HEK293 (cell line): ENCODE results near the gene GLIPR1L2.
A peak's percentile ranks its signal among the peaks of the same experiment; 100 is the strongest.

ENCODE experiments used
- GFI1B ChIP-seq: fragments of 450-650 bp; formaldehyde crosslinking; IDR thresholded peaks from 2 replicates; pipeline ENCODE4 v1.5.1; 2016; ENCODE audit warnings: missing biosample characterization, missing genetic modification characterization
- HOXA7 ChIP-seq: sonication (generic); formaldehyde crosslinking; IDR thresholded peaks from 2 replicates; pipeline ENCODE4 v1.8.1; 2022; ENCODE audit warnings: missing genetic modification reagents, borderline replicate concordance
- KLF1 ChIP-seq: fragments of 450-650 bp; formaldehyde crosslinking; IDR thresholded peaks from 2 replicates; pipeline ENCODE4 v1.5.1; 2016; ENCODE audit warnings: missing biosample characterization, missing genetic modification characterization
- OSR2 ChIP-seq: fragments of 450-650 bp; formaldehyde crosslinking; IDR thresholded peaks from 2 replicates; pipeline ENCODE4 v1.5.1; 2016; ENCODE audit warnings: missing biosample characterization, missing genetic modification characterization
- ZBTB7A ChIP-seq: fragments of 450-650 bp; formaldehyde crosslinking; IDR thresholded peaks from 2 replicates; pipeline ENCODE4 v1.5.1; 2016; ENCODE audit warnings: low read depth, missing biosample characterization, missing genetic modification characterization
- ZFHX2 ChIP-seq: fragments of 450-650 bp; formaldehyde crosslinking; conservative IDR thresholded peaks from 2 replicates; pipeline ENCODE4 v1.5.1; 2016; ENCODE audit warnings: missing biosample characterization, missing genetic modification characterization
- ZNF366 ChIP-seq: fragments of 450-650 bp; formaldehyde crosslinking; conservative IDR thresholded peaks from 2 replicates; pipeline ENCODE4 v1.5.1; 2016; ENCODE audit warnings: missing biosample characterization, missing genetic modification characterization
- ZNF473 ChIP-seq: fragments of 450-650 bp; formaldehyde crosslinking; IDR thresholded peaks from 2 replicates; pipeline ENCODE4 v1.5.1; 2017; ENCODE audit warnings: missing biosample characterization, missing genetic modification characterization
- ZNF501 ChIP-seq: fragments of 450-650 bp; formaldehyde crosslinking; IDR thresholded peaks from 2 replicates; pipeline ENCODE4 v1.5.1; 2016; ENCODE audit warnings: missing biosample characterization, missing genetic modification characterization
- ZNF510 ChIP-seq: fragments of 450-650 bp; formaldehyde crosslinking; IDR thresholded peaks from 2 replicates; pipeline ENCODE4 v1.5.1; 2018; ENCODE audit warnings: mild to moderate bottlenecking, missing genetic modification characterization, missing biosample characterization; ENCODE audit not compliant: insufficient replicate concordance
- ZNF521 ChIP-seq: fragments of 450-650 bp; formaldehyde crosslinking; IDR thresholded peaks from 2 replicates; pipeline ENCODE4 v1.5.1; 2017; ENCODE audit warnings: missing biosample characterization, mild to moderate bottlenecking, missing genetic modification characterization
- ZNF571 ChIP-seq: fragments of 450-650 bp; formaldehyde crosslinking; IDR thresholded peaks from 2 replicates; pipeline ENCODE4 v1.5.0; 2017; ENCODE audit warnings: missing biosample characterization, missing genetic modification characterization
- ZNF654 ChIP-seq: fragments of 450-650 bp; formaldehyde crosslinking; IDR thresholded peaks from 2 replicates; pipeline ENCODE4 v1.5.1; 2016; ENCODE audit warnings: low read depth, missing biosample characterization, missing genetic modification characterization
- TF ChIP-seq, protein P1 (sequence below): fragments of 450-650 bp; formaldehyde crosslinking; IDR thresholded peaks from 2 replicates; pipeline ENCODE4 v1.5.1; 2016; ENCODE audit warnings: missing biosample characterization, missing genetic modification characterization
- TF ChIP-seq, protein P2 (sequence below): fragments of 450-650 bp; formaldehyde crosslinking; IDR thresholded peaks from 2 replicates; pipeline ENCODE4 v1.5.1; 2016; ENCODE audit warnings: missing biosample characterization, missing genetic modification characterization
- TF ChIP-seq, protein P3 (sequence below): fragments of 450-650 bp; formaldehyde crosslinking; conservative IDR thresholded peaks from 2 replicates; pipeline ENCODE4 v1.5.1; 2016; ENCODE audit warnings: low read depth, missing biosample characterization, missing genetic modification characterization
- TF ChIP-seq, protein P4 (sequence below): fragments of 450-650 bp; IDR thresholded peaks from 2 replicates; pipeline ENCODE4 v1.5.1; 2018; ENCODE audit warnings: missing biosample characterization, missing genetic modification characterization
- TF ChIP-seq, protein P5 (sequence below): fragments of 450-650 bp; formaldehyde crosslinking; optimal IDR thresholded peaks from 2 replicates; pipeline ENCODE3; 2016; ENCODE audit warnings: missing biosample characterization, mild to moderate bottlenecking, missing genetic modification characterization
- TF ChIP-seq, protein P6 (sequence below): fragments of 450-650 bp; formaldehyde crosslinking; IDR thresholded peaks from 2 replicates; pipeline ENCODE4 v1.5.1; 2016; ENCODE audit warnings: missing biosample characterization, missing genetic modification characterization
- TF ChIP-seq, protein P7 (sequence below): fragments of 450-650 bp; formaldehyde crosslinking; IDR thresholded peaks from 2 replicates; pipeline ENCODE4 v1.5.1; 2017; ENCODE audit warnings: missing biosample characterization, mild to moderate bottlenecking, missing genetic modification characterization, moderate library complexity
- TF ChIP-seq, protein P8 (sequence below): fragments of 450-650 bp; formaldehyde crosslinking; IDR thresholded peaks from 2 replicates; pipeline ENCODE4 v1.5.1; 2016; ENCODE audit warnings: missing biosample characterization, missing genetic modification characterization
- TF ChIP-seq, protein P9 (sequence below): fragments of 450-650 bp; formaldehyde crosslinking; IDR thresholded peaks from 2 replicates; pipeline ENCODE4 v1.5.1; 2016; ENCODE audit warnings: missing biosample characterization, missing genetic modification characterization

Gene GLIPR1L2

DNA sequence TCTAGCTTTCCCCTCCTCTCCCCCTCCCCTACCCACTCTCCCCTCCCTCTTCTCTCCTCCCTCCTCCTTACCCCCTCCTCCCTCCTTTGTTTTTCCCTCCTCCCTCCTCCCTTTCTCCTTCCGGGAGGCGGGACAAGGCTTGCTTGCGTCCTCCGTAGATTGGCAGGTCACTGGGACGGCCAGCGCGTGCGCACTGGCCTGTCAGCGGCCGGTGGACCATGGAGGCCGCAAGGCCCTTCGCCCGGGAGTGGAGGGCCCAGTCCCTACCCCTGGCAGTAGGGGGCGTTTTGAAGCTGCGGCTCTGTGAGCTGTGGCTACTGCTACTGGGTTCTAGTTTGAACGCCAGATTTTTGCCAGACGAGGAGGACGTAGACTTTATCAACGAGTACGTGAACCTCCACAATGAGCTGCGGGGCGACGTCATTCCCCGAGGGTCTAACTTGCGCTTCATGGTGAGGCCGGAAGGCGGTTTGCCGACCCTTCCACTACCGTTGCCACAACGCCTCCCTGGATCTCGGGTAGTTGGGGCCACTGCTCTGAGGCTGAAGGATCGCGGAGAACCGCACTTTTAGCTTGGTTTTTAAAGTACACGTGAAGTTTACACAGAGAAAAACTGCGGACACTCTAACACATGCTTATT, at the start of gene GLIPR1L2 (continued):
- TF ChIP-seq, protein P1, sequence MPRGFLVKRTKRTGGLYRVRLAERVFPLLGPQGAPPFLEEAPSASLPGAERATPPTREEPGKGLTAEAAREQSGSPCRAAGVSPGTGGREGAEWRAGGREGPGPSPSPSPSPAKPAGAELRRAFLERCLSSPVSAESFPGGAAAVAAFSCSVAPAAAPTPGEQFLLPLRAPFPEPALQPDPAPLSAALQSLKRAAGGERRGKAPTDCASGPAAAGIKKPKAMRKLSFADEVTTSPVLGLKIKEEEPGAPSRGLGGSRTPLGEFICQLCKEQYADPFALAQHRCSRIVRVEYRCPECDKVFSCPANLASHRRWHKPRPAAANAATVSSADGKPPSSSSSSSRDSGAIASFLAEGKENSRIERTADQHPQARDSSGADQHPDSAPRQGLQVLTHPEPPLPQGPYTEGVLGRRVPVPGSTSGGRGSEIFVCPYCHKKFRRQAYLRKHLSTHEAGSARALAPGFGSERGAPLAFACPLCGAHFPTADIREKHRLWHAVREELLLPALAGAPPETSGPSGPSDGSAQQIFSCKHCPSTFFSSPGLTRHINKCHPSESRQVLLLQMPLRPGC (tag by site-specific recombination) = no peak
- TF ChIP-seq, protein P2, sequence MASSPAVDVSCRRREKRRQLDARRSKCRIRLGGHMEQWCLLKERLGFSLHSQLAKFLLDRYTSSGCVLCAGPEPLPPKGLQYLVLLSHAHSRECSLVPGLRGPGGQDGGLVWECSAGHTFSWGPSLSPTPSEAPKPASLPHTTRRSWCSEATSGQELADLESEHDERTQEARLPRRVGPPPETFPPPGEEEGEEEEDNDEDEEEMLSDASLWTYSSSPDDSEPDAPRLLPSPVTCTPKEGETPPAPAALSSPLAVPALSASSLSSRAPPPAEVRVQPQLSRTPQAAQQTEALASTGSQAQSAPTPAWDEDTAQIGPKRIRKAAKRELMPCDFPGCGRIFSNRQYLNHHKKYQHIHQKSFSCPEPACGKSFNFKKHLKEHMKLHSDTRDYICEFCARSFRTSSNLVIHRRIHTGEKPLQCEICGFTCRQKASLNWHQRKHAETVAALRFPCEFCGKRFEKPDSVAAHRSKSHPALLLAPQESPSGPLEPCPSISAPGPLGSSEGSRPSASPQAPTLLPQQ (tag by site-specific recombination) = peak; percentile 77
- no peak for TF ChIP-seq HOXA7 (CRISPR knock-in tag)
- TF ChIP-seq ZNF473 (tag by site-specific recombination) = no peak
- peak; percentile 100 for TF ChIP-seq ZNF366 (tag by site-specific recombination)
- TF ChIP-seq, protein P3, sequence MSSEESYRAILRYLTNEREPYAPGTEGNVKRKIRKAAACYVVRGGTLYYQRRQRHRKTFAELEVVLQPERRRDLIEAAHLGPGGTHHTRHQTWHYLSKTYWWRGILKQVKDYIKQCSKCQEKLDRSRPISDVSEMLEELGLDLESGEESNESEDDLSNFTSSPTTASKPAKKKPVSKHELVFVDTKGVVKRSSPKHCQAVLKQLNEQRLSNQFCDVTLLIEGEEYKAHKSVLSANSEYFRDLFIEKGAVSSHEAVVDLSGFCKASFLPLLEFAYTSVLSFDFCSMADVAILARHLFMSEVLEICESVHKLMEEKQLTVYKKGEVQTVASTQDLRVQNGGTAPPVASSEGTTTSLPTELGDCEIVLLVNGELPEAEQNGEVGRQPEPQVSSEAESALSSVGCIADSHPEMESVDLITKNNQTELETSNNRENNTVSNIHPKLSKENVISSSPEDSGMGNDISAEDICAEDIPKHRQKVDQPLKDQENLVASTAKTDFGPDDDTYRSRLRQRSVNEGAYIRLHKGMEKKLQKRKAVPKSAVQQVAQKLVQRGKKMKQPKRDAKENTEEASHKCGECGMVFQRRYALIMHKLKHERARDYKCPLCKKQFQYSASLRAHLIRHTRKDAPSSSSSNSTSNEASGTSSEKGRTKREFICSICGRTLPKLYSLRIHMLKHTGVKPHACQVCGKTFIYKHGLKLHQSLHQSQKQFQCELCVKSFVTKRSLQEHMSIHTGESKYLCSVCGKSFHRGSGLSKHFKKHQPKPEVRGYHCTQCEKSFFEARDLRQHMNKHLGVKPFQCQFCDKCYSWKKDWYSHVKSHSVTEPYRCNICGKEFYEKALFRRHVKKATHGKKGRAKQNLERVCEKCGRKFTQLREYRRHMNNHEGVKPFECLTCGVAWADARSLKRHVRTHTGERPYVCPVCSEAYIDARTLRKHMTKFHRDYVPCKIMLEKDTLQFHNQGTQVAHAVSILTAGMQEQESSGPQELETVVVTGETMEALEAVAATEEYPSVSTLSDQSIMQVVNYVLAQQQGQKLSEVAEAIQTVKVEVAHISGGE (tag by site-specific recombination) = no peak; the same call in 1 of the 2 replicates
- peak; percentile 50 for TF ChIP-seq ZNF654
- no peak for TF ChIP-seq ZBTB7A
- no peak for TF ChIP-seq ZNF571
- no peak for TF ChIP-seq ZFHX2 (tag by site-specific recombination)
- TF ChIP-seq, protein P4, sequence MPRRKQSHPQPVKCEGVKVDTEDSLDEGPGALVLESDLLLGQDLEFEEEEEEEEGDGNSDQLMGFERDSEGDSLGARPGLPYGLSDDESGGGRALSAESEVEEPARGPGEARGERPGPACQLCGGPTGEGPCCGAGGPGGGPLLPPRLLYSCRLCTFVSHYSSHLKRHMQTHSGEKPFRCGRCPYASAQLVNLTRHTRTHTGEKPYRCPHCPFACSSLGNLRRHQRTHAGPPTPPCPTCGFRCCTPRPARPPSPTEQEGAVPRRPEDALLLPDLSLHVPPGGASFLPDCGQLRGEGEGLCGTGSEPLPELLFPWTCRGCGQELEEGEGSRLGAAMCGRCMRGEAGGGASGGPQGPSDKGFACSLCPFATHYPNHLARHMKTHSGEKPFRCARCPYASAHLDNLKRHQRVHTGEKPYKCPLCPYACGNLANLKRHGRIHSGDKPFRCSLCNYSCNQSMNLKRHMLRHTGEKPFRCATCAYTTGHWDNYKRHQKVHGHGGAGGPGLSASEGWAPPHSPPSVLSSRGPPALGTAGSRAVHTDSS (tag by site-specific recombination) = no peak
- no peak for TF ChIP-seq GFI1B (tag by site-specific recombination)
- TF ChIP-seq, protein P5, sequence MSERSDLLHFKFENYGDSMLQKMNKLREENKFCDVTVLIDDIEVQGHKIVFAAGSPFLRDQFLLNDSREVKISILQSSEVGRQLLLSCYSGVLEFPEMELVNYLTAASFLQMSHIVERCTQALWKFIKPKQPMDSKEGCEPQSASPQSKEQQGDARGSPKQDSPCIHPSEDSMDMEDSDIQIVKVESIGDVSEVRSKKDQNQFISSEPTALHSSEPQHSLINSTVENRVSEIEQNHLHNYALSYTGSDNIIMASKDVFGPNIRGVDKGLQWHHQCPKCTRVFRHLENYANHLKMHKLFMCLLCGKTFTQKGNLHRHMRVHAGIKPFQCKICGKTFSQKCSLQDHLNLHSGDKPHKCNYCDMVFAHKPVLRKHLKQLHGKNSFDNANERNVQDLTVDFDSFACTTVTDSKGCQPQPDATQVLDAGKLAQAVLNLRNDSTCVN (tag by site-specific recombination) = peak; percentile 21
- TF ChIP-seq ZNF501 (tag by site-specific recombination) = peak; percentile 92; the same call in 1 of the 2 replicates
- TF ChIP-seq, protein P6, sequence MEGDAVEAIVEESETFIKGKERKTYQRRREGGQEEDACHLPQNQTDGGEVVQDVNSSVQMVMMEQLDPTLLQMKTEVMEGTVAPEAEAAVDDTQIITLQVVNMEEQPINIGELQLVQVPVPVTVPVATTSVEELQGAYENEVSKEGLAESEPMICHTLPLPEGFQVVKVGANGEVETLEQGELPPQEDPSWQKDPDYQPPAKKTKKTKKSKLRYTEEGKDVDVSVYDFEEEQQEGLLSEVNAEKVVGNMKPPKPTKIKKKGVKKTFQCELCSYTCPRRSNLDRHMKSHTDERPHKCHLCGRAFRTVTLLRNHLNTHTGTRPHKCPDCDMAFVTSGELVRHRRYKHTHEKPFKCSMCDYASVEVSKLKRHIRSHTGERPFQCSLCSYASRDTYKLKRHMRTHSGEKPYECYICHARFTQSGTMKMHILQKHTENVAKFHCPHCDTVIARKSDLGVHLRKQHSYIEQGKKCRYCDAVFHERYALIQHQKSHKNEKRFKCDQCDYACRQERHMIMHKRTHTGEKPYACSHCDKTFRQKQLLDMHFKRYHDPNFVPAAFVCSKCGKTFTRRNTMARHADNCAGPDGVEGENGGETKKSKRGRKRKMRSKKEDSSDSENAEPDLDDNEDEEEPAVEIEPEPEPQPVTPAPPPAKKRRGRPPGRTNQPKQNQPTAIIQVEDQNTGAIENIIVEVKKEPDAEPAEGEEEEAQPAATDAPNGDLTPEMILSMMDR = peak; percentile 95
- no peak for TF ChIP-seq ZNF510 (tag by site-specific recombination)
- TF ChIP-seq KLF1 = no peak
- TF ChIP-seq, protein P7, sequence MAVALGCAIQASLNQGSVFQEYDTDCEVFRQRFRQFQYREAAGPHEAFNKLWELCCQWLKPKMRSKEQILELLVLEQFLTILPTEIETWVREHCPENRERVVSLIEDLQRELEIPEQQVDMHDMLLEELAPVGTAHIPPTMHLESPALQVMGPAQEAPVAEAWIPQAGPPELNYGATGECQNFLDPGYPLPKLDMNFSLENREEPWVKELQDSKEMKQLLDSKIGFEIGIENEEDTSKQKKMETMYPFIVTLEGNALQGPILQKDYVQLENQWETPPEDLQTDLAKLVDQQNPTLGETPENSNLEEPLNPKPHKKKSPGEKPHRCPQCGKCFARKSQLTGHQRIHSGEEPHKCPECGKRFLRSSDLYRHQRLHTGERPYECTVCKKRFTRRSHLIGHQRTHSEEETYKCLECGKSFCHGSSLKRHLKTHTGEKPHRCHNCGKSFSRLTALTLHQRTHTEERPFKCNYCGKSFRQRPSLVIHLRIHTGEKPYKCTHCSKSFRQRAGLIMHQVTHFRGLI = no peak
- TF ChIP-seq, protein P8, sequence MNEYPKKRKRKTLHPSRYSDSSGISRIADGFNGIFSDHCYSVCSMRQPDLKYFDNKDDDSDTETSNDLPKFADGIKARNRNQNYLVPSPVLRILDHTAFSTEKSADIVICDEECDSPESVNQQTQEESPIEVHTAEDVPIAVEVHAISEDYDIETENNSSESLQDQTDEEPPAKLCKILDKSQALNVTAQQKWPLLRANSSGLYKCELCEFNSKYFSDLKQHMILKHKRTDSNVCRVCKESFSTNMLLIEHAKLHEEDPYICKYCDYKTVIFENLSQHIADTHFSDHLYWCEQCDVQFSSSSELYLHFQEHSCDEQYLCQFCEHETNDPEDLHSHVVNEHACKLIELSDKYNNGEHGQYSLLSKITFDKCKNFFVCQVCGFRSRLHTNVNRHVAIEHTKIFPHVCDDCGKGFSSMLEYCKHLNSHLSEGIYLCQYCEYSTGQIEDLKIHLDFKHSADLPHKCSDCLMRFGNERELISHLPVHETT (tag by site-specific recombination) = no peak
- TF ChIP-seq, protein P9, sequence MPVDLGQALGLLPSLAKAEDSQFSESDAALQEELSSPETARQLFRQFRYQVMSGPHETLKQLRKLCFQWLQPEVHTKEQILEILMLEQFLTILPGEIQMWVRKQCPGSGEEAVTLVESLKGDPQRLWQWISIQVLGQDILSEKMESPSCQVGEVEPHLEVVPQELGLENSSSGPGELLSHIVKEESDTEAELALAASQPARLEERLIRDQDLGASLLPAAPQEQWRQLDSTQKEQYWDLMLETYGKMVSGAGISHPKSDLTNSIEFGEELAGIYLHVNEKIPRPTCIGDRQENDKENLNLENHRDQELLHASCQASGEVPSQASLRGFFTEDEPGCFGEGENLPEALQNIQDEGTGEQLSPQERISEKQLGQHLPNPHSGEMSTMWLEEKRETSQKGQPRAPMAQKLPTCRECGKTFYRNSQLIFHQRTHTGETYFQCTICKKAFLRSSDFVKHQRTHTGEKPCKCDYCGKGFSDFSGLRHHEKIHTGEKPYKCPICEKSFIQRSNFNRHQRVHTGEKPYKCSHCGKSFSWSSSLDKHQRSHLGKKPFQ = no peak
- no peak for TF ChIP-seq ZNF521 (tag by site-specific recombination)
- peak; percentile 78 for TF ChIP-seq OSR2 (tag by site-specific recombination)
